ENCODE data around the gene TPI1. TPM values are rescaled to one million over a fixed set of nuclear protein-coding genes. Genes with fewer than 3 reads are reported as not detected.

The TPI1 gene
- total RNA-seq, 1 donor from 2014 or later, result 482 TPM

DNA sequence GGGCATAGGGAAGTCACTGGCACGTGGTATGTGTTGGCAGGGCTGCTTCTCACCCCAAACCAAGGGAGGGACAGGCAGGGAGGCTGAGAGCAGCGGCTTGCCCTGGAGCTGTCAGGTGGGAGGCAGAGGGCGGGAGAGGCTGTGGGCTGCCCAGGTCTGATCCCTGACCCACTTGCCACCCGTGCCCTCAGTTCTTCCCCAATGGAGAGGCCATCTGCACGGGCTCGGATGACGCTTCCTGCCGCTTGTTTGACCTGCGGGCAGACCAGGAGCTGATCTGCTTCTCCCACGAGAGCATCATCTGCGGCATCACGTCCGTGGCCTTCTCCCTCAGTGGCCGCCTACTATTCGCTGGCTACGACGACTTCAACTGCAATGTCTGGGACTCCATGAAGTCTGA, 21.9 kb upstream of the TPI1 start:
- H3K36me3 ChIP-seq, result peaks cover 37 to 57% of the 10 kb centered on the region in 2 donors
- H3K27ac ChIP-seq, result no peak overlapping the region
- no peaks in the 10 kb centered on the region for H3K27me3 ChIP-seq
- DNase-seq (ENCODE audit: low spot score in 2 of 2), result no peak
- intact Hi-C loops (cut with DNase I), result no loop called here
- TF ChIP-seq, protein P1, sequence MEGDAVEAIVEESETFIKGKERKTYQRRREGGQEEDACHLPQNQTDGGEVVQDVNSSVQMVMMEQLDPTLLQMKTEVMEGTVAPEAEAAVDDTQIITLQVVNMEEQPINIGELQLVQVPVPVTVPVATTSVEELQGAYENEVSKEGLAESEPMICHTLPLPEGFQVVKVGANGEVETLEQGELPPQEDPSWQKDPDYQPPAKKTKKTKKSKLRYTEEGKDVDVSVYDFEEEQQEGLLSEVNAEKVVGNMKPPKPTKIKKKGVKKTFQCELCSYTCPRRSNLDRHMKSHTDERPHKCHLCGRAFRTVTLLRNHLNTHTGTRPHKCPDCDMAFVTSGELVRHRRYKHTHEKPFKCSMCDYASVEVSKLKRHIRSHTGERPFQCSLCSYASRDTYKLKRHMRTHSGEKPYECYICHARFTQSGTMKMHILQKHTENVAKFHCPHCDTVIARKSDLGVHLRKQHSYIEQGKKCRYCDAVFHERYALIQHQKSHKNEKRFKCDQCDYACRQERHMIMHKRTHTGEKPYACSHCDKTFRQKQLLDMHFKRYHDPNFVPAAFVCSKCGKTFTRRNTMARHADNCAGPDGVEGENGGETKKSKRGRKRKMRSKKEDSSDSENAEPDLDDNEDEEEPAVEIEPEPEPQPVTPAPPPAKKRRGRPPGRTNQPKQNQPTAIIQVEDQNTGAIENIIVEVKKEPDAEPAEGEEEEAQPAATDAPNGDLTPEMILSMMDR (IDR thresholded peaks at IDR 0.05), result no peak
- H3K9me3 ChIP-seq, result no peaks in the 10 kb centered on the region
- H3K4me1 ChIP-seq, result no peaks in the 10 kb centered on the region
- H3K4me3 ChIP-seq, result no peak overlapping the region

DNA sequence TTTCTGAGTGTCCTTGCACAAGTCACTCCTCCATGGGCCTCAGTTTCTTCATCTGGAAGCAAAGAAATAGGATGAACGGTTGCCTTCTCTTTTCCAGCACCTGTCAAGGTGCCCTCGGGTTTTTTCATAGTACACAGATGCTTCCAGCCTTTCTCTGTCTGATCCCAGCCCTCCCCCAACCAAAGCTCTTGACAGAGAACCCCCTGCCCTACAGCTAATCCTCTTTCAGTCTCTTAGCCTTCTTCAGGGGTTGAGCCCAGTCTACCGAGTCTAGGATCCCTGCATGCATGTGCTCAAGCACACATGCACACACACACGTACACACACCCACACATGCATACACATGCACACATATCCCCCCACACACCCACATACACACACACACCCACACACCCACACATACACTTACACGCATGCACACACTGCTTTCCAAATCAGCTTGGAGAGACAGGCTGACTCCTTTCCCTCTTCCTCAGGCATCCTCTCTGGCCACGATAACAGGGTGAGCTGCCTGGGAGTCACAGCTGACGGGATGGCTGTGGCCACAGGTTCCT, 20.9 kb upstream of the TPI1 start:
- TF ChIP-seq, protein P1 (IDR thresholded peaks at IDR 0.05), result no peak
- H3K9me3 ChIP-seq, result no peaks in the 10 kb centered on the region
- H3K27me3 ChIP-seq, result no peaks in the 10 kb centered on the region
- DNase-seq (ENCODE audit: low spot score in 2 of 2), result no peak
- peaks cover 35 to 57% of the 10 kb centered on the region in 2 donors for H3K36me3 ChIP-seq
- H3K4me3 ChIP-seq, result no peak overlapping the region
- H3K27ac ChIP-seq, result no peak overlapping the region
- intact Hi-C loops (cut with DNase I), result no loop called here
- no peaks in the 10 kb centered on the region for H3K4me1 ChIP-seq

DNA sequence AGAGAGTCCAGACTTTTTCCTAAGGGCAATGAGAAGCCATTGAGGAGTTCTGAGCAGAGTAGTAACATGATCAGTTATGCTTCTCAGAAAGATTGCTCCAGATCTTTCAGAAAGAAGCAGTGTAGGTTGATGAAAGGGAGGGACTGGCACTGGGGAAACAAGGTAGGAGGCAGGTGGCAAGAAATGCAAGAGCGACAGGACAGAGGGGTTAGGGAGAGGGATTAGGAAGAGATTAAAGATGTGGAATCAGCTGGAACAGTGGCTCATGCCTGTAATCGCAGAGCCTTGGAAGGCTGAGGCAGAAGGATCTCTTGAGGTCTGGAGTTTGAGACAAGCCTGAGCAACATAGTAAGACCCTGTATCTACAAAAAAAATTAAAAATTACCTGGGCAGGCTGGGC, 19.7 kb upstream of the TPI1 start:
- no peak for DNase-seq (ENCODE audit: low spot score in 2 of 2)
- H3K27ac ChIP-seq, result no peak overlapping the region
- peaks cover 0 to under 1% of the 10 kb centered on the region in 2 donors for H3K4me1 ChIP-seq
- H3K36me3 ChIP-seq, result peaks cover 32 to 52% of the 10 kb centered on the region in 2 donors
- H3K27me3 ChIP-seq, result no peaks in the 10 kb centered on the region
- intact Hi-C loops (cut with DNase I), result no loop called here
- H3K4me3 ChIP-seq, result no peak overlapping the region
- H3K9me3 ChIP-seq, result no peaks in the 10 kb centered on the region
- TF ChIP-seq, protein P1 (IDR thresholded peaks at IDR 0.05), result no peak

DNA sequence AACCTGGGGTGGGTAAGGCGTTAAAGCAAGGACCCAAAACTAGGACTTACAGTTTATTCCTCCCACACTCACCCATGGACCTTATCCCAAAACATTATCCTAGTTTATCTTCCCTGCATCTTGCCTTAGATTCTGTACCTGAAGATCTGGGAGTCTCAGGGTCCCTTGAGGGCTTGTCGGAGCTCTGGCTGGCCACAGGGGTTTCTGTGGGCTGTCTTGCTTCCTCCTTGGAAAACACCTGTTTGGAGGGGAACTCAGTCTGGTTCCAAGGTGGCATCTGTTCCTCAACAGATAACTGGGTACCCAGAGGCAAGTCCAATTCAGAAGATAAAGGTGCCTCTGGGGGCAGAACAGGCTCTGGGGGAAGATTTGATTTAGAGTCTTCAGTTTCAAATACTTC, 17.9 kb upstream of the TPI1 start:
- TF ChIP-seq, protein P1 (IDR thresholded peaks at IDR 0.05), result no peak
- Histone ChIP-seq H3K9me3 (no peaks in the 10 kb centered on the region), H3K36me3 (peaks cover 27 to 37% of the 10 kb centered on the region in 2 donors), H3K27me3 (no peaks in the 10 kb centered on the region), H3K4me3 (no peak overlapping the region), H3K4me1 (peaks cover 4 to 18% of the 10 kb centered on the region in 2 donors), H3K27ac (no peak overlapping the region)
- no peak for DNase-seq (ENCODE audit: low spot score in 2 of 2)
- intact Hi-C loops (cut with DNase I), result no loop called here

DNA sequence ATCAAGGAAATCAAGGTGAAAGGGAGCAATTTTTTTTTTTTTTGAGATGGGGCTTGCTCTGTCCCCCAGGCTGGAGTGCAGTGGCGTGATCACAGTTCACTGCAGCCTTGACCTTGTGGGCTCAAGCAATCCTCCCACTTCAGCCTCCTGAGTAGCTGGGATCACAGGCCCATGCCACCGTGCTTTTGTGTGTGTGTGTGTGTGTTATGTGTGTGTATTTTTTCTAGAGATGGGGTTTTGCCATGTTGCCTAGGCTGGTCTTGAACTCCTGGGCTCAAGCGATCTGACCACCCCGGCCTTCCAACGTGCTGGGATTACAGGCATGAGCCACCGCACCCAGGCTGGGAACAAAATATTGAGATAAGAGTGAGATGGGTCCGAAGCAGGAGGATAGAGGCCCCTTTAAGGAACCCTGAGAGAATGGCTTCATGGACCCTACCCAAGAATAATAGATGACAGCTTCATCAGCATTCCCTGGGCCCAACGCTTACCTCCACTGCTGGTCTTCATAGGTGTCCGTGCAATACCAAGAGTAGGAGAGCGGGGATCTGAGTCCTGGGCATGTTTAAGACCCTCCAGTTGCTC, 17.3 kb upstream of the TPI1 start:
- no peak overlapping the region for H3K27ac ChIP-seq
- intact Hi-C loops (cut with DNase I), result loop anchor here (2.0 to 5.0 kb wide), 2 partner anchors 21 to 243 kb away; partner anchors contain the start of genes CHD4 and P3H3
- TF ChIP-seq, protein P1 (IDR thresholded peaks at IDR 0.05), result no peak
- no peak for DNase-seq (ENCODE audit: low spot score in 2 of 2)
- no peaks in the 10 kb centered on the region for H3K9me3 ChIP-seq
- H3K27me3 ChIP-seq, result no peaks in the 10 kb centered on the region
- peaks cover 20 to 30% of the 10 kb centered on the region in 2 donors for H3K36me3 ChIP-seq
- H3K4me1 ChIP-seq, result peaks cover 4 to 18% of the 10 kb centered on the region in 2 donors
- no peak overlapping the region for H3K4me3 ChIP-seq
